Measurements from ENCODE around the gene SAMD8.
A peak's percentile ranks its signal among the peaks of the same experiment; 100 is the strongest.
"Not testable (repeated sequence)": the region's sequence is repeated elsewhere in the genome, so short reads cannot be mapped to it uniquely, and the experiment has no call there.

SAMD8 gene

DNA sequence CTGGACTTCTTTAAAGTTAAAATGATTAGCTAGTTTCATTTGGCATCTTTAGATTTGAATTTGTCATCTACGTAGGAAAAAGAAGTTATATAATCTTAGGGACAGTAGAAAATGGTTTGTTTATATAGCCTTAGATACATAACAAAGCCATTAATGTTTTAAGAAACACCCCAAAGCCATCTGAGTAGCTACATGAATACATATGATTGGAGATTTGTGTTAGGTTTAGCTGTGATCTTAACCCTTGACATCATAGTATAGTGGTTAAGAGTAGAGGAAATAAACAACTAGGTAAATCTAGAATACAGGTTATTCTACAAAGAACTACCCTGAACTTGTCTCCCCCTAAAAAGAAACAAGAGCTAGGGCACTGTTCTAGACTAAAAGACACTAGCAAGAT lies 18.1 kb downstream of the SAMD8 start:
- no peak for DNase-seq (ENCODE audit: low read depth, low spot score)
- H3K27ac ChIP-seq: no peak overlapping the region

GRCh38 chr10:75133701-75134100 lies 22.2 kb downstream of the SAMD8 start:
- not testable (repeated sequence) for DNase-seq (ENCODE audit: low read depth, low spot score); H3K27ac ChIP-seq

DNA sequence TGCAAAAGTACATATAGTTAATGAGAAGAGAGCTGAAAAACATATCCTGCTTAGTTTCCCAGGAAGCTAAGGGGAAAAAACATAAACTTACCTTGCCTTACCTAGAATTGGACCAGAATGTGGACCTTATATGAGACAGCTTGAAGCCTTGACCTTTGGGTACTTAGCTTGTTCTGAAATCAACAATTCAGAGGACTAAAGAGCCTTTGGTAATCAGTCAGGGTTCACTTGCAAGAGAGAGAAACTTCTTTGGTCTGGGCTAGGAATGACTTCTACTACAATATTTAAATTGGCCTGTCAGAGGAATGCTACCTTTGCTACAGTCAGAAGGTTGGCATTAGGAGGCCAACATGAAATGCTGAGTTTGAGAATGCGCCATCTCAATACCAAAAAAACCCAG lies 24.9 kb downstream of the SAMD8 start:
- DNase-seq (ENCODE audit: low read depth, low spot score): no peak
- peak overlapping the region; percentile 36 for H3K27ac ChIP-seq

GRCh38 chr10:75137533-75138438 lies 26.3 kb downstream of the SAMD8 start:
- no peak for DNase-seq (ENCODE audit: low read depth, low spot score)
- peak overlapping the region; percentile 36 for H3K27ac ChIP-seq

GRCh38 chr10:75140246-75140645 lies 28.8 kb downstream of the SAMD8 start:
- no peak for DNase-seq (ENCODE audit: low read depth, low spot score)
- H3K27ac ChIP-seq: no peak overlapping the region

DNA sequence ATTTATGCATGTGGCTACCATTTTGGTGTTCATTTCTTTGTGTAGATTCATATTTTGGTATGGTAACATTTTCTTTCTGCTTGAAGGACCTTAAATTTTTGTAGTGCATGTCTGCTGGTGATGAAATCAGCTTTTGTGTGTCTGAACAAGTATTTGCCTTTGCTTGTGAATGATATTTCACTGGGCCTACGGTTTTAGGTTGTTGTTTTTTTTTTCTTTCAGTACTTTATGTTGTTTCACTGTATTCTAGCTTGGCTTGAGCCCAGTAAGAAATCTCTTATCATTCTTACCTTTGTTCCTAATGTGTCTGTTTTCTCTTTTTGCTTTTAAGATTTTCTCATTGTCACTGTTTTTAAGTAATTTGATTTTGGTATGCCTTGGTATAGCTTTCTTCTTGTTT lies 31.9 kb downstream of the SAMD8 start:
- DNase-seq (ENCODE audit: low read depth, low spot score): no peak
- H3K27ac ChIP-seq: peak overlapping the region; percentile 61

GRCh38 chr10:75145590-75145989 lies 34.1 kb downstream of the SAMD8 start:
- no peak for DNase-seq (ENCODE audit: low read depth, low spot score)

DNA sequence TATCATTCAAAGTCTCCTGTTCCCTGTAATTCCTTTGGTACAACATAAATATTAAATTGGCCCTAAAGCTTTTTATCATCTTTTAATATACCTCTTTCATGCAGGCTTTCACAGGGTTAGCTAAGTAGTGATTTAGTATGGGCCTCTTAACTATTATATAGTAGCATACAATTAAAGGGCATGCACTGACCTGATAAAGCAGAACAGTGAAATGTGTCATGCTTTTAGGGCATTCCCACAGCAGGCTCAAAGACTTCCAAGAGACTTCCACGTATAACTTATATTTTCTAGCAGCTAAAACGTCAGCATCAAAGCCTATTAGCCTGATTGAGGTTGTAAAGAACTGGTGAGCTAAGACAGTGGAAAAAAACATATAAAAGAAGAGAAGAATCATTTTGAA lies 35.3 kb downstream of the SAMD8 start:
- H3K27ac ChIP-seq: no peak overlapping the region
- no peak for DNase-seq (ENCODE audit: low read depth, low spot score)

More at GRCh38 chr10:75145590-75145989, 34.1 kb downstream of the SAMD8 start:
- H3K27ac ChIP-seq: no peak overlapping the region

DNA sequence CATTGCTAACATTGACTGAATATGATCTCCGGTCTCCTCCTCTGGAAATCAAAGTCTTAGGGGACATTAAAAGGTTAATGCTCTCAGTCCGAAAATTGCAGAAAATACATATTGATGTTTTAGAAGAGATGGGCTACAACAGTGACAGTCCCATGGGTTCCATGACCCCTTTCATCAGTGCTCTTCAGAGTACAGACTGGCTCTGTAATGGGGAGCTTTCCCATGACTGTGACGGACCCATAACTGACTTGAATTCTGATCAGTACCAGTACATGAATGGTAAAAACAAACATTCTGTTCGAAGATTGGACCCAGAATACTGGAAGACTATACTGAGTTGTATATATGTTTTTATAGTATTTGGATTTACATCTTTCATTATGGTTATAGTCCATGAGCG lies 39.2 kb downstream of the SAMD8 start:
- DNase-seq (ENCODE audit: low read depth, low spot score): no peak

DNA sequence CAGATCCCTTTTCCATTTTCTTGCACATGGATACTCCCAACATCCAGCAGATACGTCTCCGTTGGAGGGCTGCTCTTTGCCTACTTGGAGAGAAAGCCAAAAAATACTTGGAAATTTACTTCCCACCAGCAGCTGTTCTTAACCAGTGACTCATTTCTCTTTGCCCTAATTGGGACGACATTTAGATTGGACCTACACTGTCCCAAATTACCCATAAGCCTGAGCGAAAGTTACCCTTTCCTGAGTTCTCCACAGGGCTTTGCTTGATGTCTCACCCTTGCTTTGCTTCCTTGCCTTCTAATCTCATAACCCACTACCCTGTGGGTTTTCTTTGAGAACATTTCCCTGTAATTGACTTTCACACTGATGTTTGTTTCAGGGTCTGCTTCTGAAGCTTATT lies 48.1 kb downstream of the SAMD8 start:
- H3K27ac ChIP-seq: no peak overlapping the region
- DNase-seq (ENCODE audit: low read depth, low spot score): no peak

More for the DNA sequence above, 39.2 kb downstream of the SAMD8 start:
- H3K27ac ChIP-seq: no peak overlapping the region

GRCh38 chr10:75165684-75166622 lies 54.5 kb downstream of the SAMD8 start:
- no peak overlapping the region for H3K27ac ChIP-seq
- DNase-seq (ENCODE audit: low read depth, low spot score): no peak

GRCh38 chr10:75166623-75166972 lies 55.1 kb downstream of the SAMD8 start:
- H3K27ac ChIP-seq: no peak overlapping the region
- DNase-seq (ENCODE audit: low read depth, low spot score): no peak

DNA sequence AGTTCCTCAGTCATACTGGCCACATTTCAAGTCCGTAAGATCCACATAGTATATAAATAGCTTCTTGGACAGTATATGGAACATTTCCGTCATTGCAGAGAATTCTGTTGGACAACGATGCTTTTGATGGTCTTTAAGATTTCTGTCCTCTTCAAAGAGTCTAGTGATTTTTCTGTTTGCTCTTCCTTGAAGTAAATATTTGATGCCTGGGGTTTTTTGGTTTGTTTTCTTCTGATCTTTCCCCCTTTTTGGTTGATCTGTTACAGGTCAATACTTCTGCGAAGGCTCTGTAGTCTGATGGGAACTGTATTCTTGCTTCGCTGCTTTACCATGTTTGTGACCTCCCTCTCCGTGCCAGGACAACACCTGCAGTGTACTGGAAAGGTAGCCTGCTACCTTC lies 56.8 kb downstream of the SAMD8 start:
- DNase-seq (ENCODE audit: low read depth, low spot score): no peak
- no peak overlapping the region for H3K27ac ChIP-seq

GRCh38 chr10:75170215-75170614 lies 58.8 kb downstream of the SAMD8 start:
- DNase-seq (ENCODE audit: low read depth, low spot score): no peak
- H3K27ac ChIP-seq: no peak overlapping the region

DNA sequence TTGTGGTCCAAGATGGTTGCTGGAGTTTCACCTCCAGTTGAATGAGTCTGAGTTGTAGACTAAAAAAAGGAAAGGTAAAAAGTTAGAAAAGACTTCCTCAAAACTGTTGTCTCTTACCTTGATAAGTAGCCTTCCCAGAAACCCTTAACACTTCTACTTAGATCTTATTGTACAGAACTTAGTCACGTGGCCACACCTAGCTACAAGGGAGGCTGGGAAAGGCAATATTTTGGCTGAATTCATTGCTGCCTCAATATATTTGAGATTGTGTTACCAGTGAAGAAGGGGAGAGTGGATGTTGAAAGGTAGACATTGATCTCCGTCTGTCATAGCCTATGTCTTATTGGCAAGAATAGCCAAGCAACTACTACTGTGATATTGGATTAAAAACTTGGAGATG lies 63.6 kb downstream of the SAMD8 start:
- H3K27ac ChIP-seq: no peak overlapping the region
- no peak for DNase-seq (ENCODE audit: low read depth, low spot score)

DNA sequence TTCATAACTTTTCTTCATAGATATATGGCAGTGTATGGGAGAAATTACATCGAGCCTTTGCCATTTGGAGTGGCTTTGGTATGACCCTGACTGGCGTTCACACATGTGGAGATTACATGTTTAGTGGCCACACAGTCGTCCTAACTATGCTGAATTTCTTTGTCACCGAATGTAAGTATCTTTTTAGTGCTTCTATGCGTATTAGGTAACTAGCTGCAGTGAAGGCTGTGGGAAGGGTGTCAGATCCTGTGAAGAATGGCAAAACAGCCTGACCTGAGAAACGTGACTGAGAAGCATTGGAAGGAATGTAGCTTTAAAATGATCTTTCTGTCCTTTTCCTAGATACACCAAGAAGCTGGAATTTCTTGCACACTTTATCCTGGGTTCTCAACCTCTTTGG lies 64.6 kb downstream of the SAMD8 start:
- no peak overlapping the region for H3K27ac ChIP-seq
- no peak for DNase-seq (ENCODE audit: low read depth, low spot score)

DNA sequence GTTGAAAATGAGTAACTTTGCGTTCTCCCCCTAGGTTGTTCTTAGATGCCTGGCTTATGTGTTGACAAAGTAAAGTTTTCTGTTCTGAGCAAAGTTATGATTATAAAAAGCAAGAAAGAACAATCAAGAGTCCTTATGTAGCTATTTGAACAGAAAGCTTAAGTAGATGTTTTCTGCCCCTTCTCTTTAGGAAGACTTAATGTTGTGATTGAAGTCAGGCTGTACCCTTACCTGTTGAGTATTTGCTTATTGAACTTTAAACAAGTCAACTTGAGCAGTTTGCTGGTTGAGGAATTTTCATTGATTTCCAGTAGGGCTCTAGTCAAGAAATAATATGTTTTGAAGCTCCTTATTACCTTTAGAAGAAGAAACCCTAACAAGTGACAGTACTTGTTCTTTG lies 65.3 kb downstream of the SAMD8 start:
- H3K27ac ChIP-seq: no peak overlapping the region
- DNase-seq (ENCODE audit: low read depth, low spot score): no peak

DNA sequence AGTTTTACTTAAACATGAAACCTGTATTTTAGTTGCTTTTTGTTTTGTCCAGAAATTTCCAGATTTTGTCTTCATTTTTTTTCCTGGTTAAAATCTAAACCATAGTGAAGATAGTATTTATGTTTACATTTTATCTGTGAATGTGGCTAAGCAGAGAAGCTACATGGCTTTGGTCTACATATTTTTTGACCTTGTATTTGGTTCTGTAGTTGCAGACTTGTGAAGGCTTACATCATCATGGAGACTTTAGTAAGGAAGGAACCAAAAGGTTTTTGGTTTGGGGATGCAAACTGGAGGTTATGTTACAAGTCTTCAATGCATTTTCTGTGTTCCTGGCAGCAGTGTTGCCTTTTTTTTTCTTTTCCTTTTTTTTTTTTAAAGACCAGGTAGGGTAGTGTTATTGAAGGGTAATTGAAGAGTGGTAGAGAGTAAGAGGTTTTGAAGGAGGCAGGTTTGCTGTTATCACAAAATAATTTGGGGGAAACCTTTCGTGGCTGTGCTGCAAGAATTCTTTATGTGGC lies 68.3 kb downstream of the SAMD8 start:
- no peak overlapping the region for H3K27ac ChIP-seq
- no peak for DNase-seq (ENCODE audit: low read depth, low spot score)

DNA sequence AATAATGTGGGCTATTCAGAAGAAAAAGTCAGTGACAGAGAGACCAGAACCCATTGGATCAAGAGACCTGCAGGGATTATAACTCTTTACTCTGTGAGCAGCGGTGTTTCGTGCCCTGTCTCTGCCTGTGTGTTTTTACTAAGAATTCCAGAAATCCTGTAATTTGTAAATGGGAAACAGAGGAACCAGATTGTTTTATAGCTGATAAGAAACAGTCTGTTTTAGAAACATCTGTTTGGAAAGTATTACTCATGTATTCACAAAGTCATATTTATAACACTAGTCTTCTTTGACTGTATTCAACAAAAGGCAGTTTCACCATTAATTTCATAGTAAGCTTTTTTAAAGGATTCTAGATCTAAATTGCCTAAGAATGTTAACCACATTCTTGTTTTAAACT lies 69.1 kb downstream of the SAMD8 start:
- H3K27ac ChIP-seq: no peak overlapping the region
- no peak for DNase-seq (ENCODE audit: low read depth, low spot score)

- no peak for DNase-seq (ENCODE audit: low read depth, low spot score)
- H3K27ac ChIP-seq: no peak overlapping the region
These were observed 69.6 kb downstream of the SAMD8 start for GRCh38 chr10:75181073-75181472.

DNA sequence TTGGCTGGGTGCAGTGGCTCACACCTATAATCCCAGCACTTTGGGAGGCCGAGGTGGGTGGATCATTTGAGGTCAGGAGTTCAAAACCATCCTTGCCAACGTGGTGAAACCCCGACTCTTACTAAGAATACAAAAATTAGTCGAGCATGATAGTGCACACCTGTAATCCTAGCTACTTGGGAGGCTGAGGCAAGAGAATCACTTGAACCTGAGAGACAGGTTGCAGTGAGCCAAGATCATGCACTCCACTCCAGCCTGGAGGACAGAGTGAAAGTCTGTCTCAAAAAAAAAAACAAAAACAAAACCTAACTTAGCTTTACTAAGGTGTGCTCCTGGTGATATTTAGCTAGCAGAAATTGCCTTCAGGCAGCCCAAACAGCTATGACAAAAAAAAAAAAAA lies 74.9 kb downstream of the SAMD8 start:
- DNase-seq (ENCODE audit: low read depth, low spot score): no peak
- H3K27ac ChIP-seq: no peak overlapping the region
